HG03469 (cell line): ENCODE results near the gene SRD5A2.

Source experiments
- ATAC-seq: cut with Tn5 transposase; IDR thresholded peaks from one replicate; pipeline ENCODE4 v1.9.1; 2021; ENCODE audit warnings: mild to moderate bottlenecking, moderate library complexity, moderate number of reproducible peaks; ENCODE audit not compliant: unreplicated experiment

The SRD5A2 gene

DNA sequence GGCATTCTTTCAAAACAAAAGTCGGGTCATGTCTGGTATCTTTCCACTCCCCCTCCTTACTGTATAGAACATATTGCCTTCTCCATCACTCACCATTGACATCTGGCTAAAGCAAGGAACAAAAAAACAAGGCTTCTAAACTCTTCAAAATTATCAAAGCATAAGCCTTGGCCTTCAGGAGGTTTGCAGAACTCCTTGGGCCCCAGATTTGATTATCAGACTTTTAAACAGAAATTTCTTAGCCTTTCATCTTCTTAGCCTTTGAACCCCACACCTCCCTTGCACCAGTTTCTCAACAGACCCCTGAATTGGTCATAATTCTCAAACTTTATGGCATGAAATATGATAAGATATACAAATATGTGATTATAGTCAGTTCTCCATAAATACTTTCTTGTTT is 106.4 kb downstream of the SRD5A2 start:
- no peak for ATAC-seq
